DND-41 (cell line): ENCODE results near the gene GTF2IRD1.

Experiments
- ATAC-seq: fragments of 200-7000 bp; cut with Tn5 transposase; 3 replicates; pipeline ENCODE4 v1.9.1; 2021; ENCODE audit warnings: low read depth; ENCODE audit not compliant: insufficient read depth
- DNase-seq: peaks from one replicate; pipeline ENCODE4 v3.0.0-alpha.2; 2020
- H2AFZ ChIP-seq: 2 replicates; pipeline ENCODE4 v1.6.0; 2012; ENCODE audit warnings: low read depth, low read length
- H3K27ac ChIP-seq: 2 replicates; pipeline ENCODE4 v1.5.1; 2012; ENCODE audit warnings: low read length, inconsistent platforms
- H3K27me3 ChIP-seq: fragments of 200-600 bp; sonication (generic); 2 replicates; pipeline ENCODE4 v1.6.0; 2012; ENCODE audit warnings: low read length, mild to moderate bottlenecking, inconsistent platforms; ENCODE audit not compliant: insufficient read depth, poor library complexity
- H3K36me3 ChIP-seq: 2 replicates; pipeline ENCODE4 v1.5.1; 2012; ENCODE audit warnings: low read length, inconsistent platforms; ENCODE audit not compliant: insufficient read depth
- H3K4me1 ChIP-seq: 2 replicates; pipeline ENCODE4 v1.5.1; 2012; ENCODE audit warnings: mild to moderate bottlenecking, low read length; ENCODE audit not compliant: insufficient read depth
- H3K4me2 ChIP-seq: 2 replicates; pipeline ENCODE4 v1.6.0; 2012; ENCODE audit warnings: mild to moderate bottlenecking, moderate library complexity, low read length, inconsistent platforms; ENCODE audit not compliant: insufficient read depth
- H3K4me3 ChIP-seq, 2 experiments: fragments of 200-600 bp in 1 of 2; shearing (Covaris generic) in 1 of 2; 2 replicates each; pipeline ENCODE4 v1.5.1; 2012 to 2016; ENCODE audit warnings: inconsistent platforms in 2 of 2, low read length in 2 of 2, mild to moderate bottlenecking in 2 of 2, low read depth in 1 of 2, moderate library complexity in 1 of 2
- H3K79me2 ChIP-seq: 2 replicates; pipeline ENCODE4 v1.6.0; 2012; ENCODE audit warnings: low read length, inconsistent platforms; ENCODE audit not compliant: insufficient read depth
- H3K9ac ChIP-seq: 2 replicates; pipeline ENCODE4 v1.6.0; 2012; ENCODE audit warnings: low read depth, mild to moderate bottlenecking, inconsistent platforms, low read length, moderate library complexity
- H3K9me3 ChIP-seq: 2 replicates; pipeline ENCODE4 v1.5.1; 2012; ENCODE audit warnings: low read length, moderate library complexity, mild to moderate bottlenecking, inconsistent platforms; ENCODE audit not compliant: insufficient read depth, severe bottlenecking
- H4K20me1 ChIP-seq: 2 replicates; pipeline ENCODE4 v1.6.0; 2012; ENCODE audit warnings: low read length; ENCODE audit not compliant: insufficient read depth
- CTCF ChIP-seq: IDR thresholded peaks from 2 replicates; pipeline ENCODE4 v1.5.1; 2012; ENCODE audit warnings: borderline replicate concordance, low read length, moderate library complexity, mild to moderate bottlenecking; ENCODE audit not compliant: poor library complexity, severe bottlenecking; ENCODE audit errors: extremely low read depth
- EZH2 ChIP-seq: IDR thresholded peaks from 3 replicates; pipeline ENCODE4 v1.6.1; 2012; ENCODE audit warnings: borderline replicate concordance, low read depth, mild to moderate bottlenecking, moderate library complexity, low read length, inconsistent platforms; ENCODE audit not compliant: severe bottlenecking

The GTF2IRD1 gene

GRCh38 chr7:74512762-74513161, 59.1 kb downstream of the GTF2IRD1 start:
- Histone ChIP-seq H3K9ac (no peak overlapping the region), H3K4me1 (no peaks in the 10 kb centered on the region), H3K27me3 (no peaks in the 10 kb centered on the region), H3K9me3 (no peaks in the 10 kb centered on the region), H3K27ac (no peak overlapping the region), H4K20me1 (peaks cover 1% of the 10 kb centered on the region), H3K79me2 (no peaks in the 10 kb centered on the region), H3K36me3 (peaks cover 24% of the 10 kb centered on the region), H3K4me3 (no peak overlapping the region), H2AFZ (no peak overlapping the region), H3K4me2 (no peak overlapping the region)
- DNase-seq (no peak), ATAC-seq (no peak)
- no peak for TF ChIP-seq CTCF
- TF ChIP-seq EZH2 = no peak

GRCh38 chr7:74514131-74514591, 60.5 kb downstream of the GTF2IRD1 start:
- no peak overlapping the region for H3K4me2 ChIP-seq
- no peak overlapping the region for H3K9ac ChIP-seq
- ATAC-seq (no peak), DNase-seq (no peak)
- H3K27ac ChIP-seq = no peak overlapping the region
- TF ChIP-seq EZH2 (no peak), CTCF (no peak)
- H2AFZ ChIP-seq = no peak overlapping the region
- H4K20me1 ChIP-seq = no peaks in the 10 kb centered on the region; the same call in 1 of the 2 replicates
- H3K4me1 ChIP-seq = no peaks in the 10 kb centered on the region
- no peaks in the 10 kb centered on the region for H3K79me2 ChIP-seq
- H3K4me3 ChIP-seq = no peak overlapping the region
- H3K27me3 ChIP-seq = no peaks in the 10 kb centered on the region
- H3K36me3 ChIP-seq = peaks cover 26% of the 10 kb centered on the region
- H3K9me3 ChIP-seq = no peaks in the 10 kb centered on the region

GRCh38 chr7:74515276-74515675, 61.6 kb downstream of the GTF2IRD1 start:
- DNase-seq = no peak
- no peak for ATAC-seq
- Histone ChIP-seq H3K4me2 (no peak overlapping the region), H3K27ac (no peak overlapping the region), H4K20me1 (no peaks in the 10 kb centered on the region; the same call in 1 of the 2 replicates), H3K4me1 (no peaks in the 10 kb centered on the region), H3K36me3 (peaks cover 37% of the 10 kb centered on the region), H3K4me3 (no peak overlapping the region), H3K9me3 (no peaks in the 10 kb centered on the region), H3K27me3 (no peaks in the 10 kb centered on the region), H2AFZ (no peak overlapping the region), H3K79me2 (no peaks in the 10 kb centered on the region), H3K9ac (no peak overlapping the region)
- TF ChIP-seq EZH2 (no peak), CTCF (no peak)

- H4K20me1 ChIP-seq = no peaks in the 10 kb centered on the region; the same call in 1 of the 2 replicates
- ATAC-seq (no peak), DNase-seq (no peak)
- no peaks in the 10 kb centered on the region for H3K79me2 ChIP-seq
- H3K36me3 ChIP-seq = peaks cover 43% of the 10 kb centered on the region
- H2AFZ ChIP-seq = no peak overlapping the region
- H3K9ac ChIP-seq = no peak overlapping the region
- H3K4me2 ChIP-seq = no peak overlapping the region
- H3K4me1 ChIP-seq = no peaks in the 10 kb centered on the region
- no peak for TF ChIP-seq EZH2
- TF ChIP-seq CTCF = no peak
- no peaks in the 10 kb centered on the region for H3K9me3 ChIP-seq
- H3K4me3 ChIP-seq = no peak overlapping the region
- no peak overlapping the region for H3K27ac ChIP-seq
- no peaks in the 10 kb centered on the region for H3K27me3 ChIP-seq
These were observed 62.5 kb downstream of the GTF2IRD1 start for GRCh38 chr7:74516214-74516613.
